Thyroid gland (tissue), 4 donors: ENCODE measurements around the gene IFNA14.

ENCODE experiments used
- POLR2A ChIP-seq, 2 donors: fragments of 450-650 bp; IDR thresholded peaks; one replicate each; pipeline ENCODE4 v1.6.1; 2017; ENCODE audit warnings: antibody characterized with exemption in 2 of 2, mild to moderate bottlenecking in 2 of 2, moderate library complexity in 1 of 2
- TF ChIP-seq, protein P1 (sequence below), 6 experiments: fragments of 200-600 bp in 3 of 6; fragments of 450-650 bp in 3 of 6; sonication (generic) in 3 of 6; IDR thresholded peaks; one replicate each; pipeline ENCODE4 v1.5.1; 2016 to 2019; ENCODE audit warnings: antibody characterized with exemption in 6 of 6, mild to moderate bottlenecking in 2 of 6, inconsistent platforms in 1 of 6, moderate library complexity in 1 of 6

DNA sequence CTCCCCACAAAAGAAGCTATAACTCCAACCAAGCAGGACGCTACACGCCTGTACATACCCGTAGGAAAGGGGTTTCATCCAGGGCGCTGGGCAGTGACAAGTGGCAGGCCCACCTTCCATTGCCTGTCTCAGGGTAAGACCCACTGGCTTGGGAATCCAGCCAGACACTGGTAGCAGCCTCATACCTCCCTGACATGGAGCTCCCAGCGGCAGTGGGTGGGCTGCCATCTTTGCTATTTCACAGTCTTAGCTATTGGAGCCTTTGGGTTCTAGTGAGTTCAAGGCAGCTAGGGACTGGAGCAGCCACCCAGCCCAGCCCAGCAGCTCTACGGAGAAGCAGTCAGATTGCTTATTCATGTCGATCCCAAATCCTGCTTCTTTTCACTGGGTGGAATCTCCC is 29.5 kb downstream of the IFNA14 start:
- TF ChIP-seq, protein P1, sequence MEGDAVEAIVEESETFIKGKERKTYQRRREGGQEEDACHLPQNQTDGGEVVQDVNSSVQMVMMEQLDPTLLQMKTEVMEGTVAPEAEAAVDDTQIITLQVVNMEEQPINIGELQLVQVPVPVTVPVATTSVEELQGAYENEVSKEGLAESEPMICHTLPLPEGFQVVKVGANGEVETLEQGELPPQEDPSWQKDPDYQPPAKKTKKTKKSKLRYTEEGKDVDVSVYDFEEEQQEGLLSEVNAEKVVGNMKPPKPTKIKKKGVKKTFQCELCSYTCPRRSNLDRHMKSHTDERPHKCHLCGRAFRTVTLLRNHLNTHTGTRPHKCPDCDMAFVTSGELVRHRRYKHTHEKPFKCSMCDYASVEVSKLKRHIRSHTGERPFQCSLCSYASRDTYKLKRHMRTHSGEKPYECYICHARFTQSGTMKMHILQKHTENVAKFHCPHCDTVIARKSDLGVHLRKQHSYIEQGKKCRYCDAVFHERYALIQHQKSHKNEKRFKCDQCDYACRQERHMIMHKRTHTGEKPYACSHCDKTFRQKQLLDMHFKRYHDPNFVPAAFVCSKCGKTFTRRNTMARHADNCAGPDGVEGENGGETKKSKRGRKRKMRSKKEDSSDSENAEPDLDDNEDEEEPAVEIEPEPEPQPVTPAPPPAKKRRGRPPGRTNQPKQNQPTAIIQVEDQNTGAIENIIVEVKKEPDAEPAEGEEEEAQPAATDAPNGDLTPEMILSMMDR (IDR thresholded peaks at IDR 0.05) = no peak
- TF ChIP-seq POLR2A (IDR thresholded peaks at IDR 0.05) = no peak
